Stomach (tissue), 9 donors: ENCODE data around the gene UBE2M. TPM values are rescaled to one million over a fixed set of nuclear protein-coding genes. Genes with fewer than 3 reads are reported as not detected.

Source experiments
- DNase-seq, 2 donors: peaks; one replicate each; pipeline versions ENCODE4 v3.0.0 to v3.0.0-alpha.2; 2013 to 2019
- H3K27ac ChIP-seq, 5 donors: fragments of 200-600 bp in 4 of 5; sonication (generic) in 4 of 5; one replicate each; pipeline ENCODE4 v1.5.1; 2013 to 2019; ENCODE audit warnings: mild to moderate bottlenecking in 1 of 5, moderate library complexity in 1 of 5
- H3K27me3 ChIP-seq, 3 donors: fragments of 200-600 bp; sonication (generic); one replicate each; pipeline ENCODE4 v1.5.1; 2017 to 2019; ENCODE audit warnings: mixed run types in 1 of 3
- H3K36me3 ChIP-seq, 4 donors: fragments of 200-600 bp; sonication (generic); 1 replicate in 3 of 4; 2 replicates in 1 of 4; pipeline ENCODE4 v1.5.1; 2016 to 2019
- H3K4me1 ChIP-seq, 4 donors: fragments of 200-600 bp; sonication (generic); one replicate each; pipeline ENCODE4 v1.5.1; 2016 to 2019
- H3K4me3 ChIP-seq, 4 donors: fragments of 200-600 bp; sonication (generic) in 3 of 4; one replicate each; pipeline ENCODE4 v1.5.1; 2016 to 2019; ENCODE audit warnings: mild to moderate bottlenecking in 1 of 4
- H3K9me3 ChIP-seq, 4 donors: fragments of 200-600 bp; sonication (generic); one replicate each; pipeline ENCODE4 v1.5.1; 2016 to 2019
- CTCF ChIP-seq, 7 experiments: fragments of 450-650 bp in 4 of 7; fragments of 200-600 bp in 3 of 7; sonication (generic) in 3 of 7; IDR thresholded peaks; one replicate each; pipeline ENCODE4 v1.5.1; 2016 to 2019; ENCODE audit warnings: antibody characterized with exemption in 7 of 7, control low read depth in 2 of 7, mild to moderate bottlenecking in 1 of 7
- EP300 ChIP-seq: sonication (generic); formaldehyde crosslinking; IDR thresholded peaks from one replicate; pipeline ENCODE4 v1.6.1; 2017; ENCODE audit warnings: antibody characterized with exemption
- POLR2A ChIP-seq, 4 donors: fragments of 450-650 bp; IDR thresholded peaks; one replicate each; pipeline ENCODE4 v1.6.1; 2016; ENCODE audit warnings: antibody characterized with exemption in 4 of 4, control low read depth in 2 of 4, mild to moderate bottlenecking in 1 of 4, moderate library complexity in 1 of 4
- POLR2AphosphoS5 ChIP-seq, 3 donors: sonication (generic); formaldehyde crosslinking; IDR thresholded peaks; one replicate each; pipeline ENCODE4 v1.6.1; 2016; ENCODE audit warnings: antibody characterized with exemption in 3 of 3
- WGBS, 5 donors: extraction: QIAGEN DNeasy Blood & Tissue Kit in 3 of 5; methylation state at CpG; one replicate each; pipeline versions ENCODE4 v1.1.5 to v1.1.7; 2013 to 2018; 5-methylcytosine and 5-hydroxymethylcytosine counted together
- intact Hi-C: fragments of 100-400 bp; cut with DNase I; formaldehyde crosslinking; loops from one replicate; pipeline ENCODE4 v1.15.1; 2023; ENCODE audit warnings: low total_unique reads
- polyA plus RNA-seq, 3 donors: library from polyadenylated mRNA; stranded (reverse); fragments of 200-250 nt; gene quantifications; one replicate each; pipeline ENCODE4 v1.2.3, GENCODE V29; 2013
- total RNA-seq, 5 donors: library from RNA; depleted of rRNA; stranded (reverse); fragments of >200 nt; gene quantifications; one replicate each; pipeline versions ENCODE4 v1.1.0 to v1.2.3, GENCODE V29; 2014 to 2016
- donor health status: healthy with polysubstance abuse.
- donor health status: Bipolar disorder and iron deficiency.
- donor health status: healthy.

The UBE2M gene
- total and polyA plus RNA-seq, 8 donors = 9.8 to 51.5 (median 35.3) TPM; not detected in 1

- Histone ChIP-seq H3K27me3 (no peaks in the 10 kb centered on the region), H3K27ac (no peak overlapping the region), H3K9me3 (no peaks in the 10 kb centered on the region), H3K36me3 (peaks cover 5 to 56% (median 44%) of the 10 kb centered on the region in 4 donors), H3K4me1 (peaks cover 15 to 29% (median 22%) of the 10 kb centered on the region in 4 donors), H3K4me3 (no peak overlapping the region)
- DNase-seq = no peak
- intact Hi-C loops = no loop called here
- TF ChIP-seq POLR2A (IDR thresholded peaks at IDR 0.05) = no peak
- no peak for TF ChIP-seq EP300
- no peak for TF ChIP-seq POLR2AphosphoS5 (IDR thresholded peaks at IDR 0.05)
- no peak for TF ChIP-seq CTCF (IDR thresholded peaks at IDR 0.05)
- WGBS, 5 donors = 90 to 96% (median 93%) methylated on average over 6 of the region's 6 CpGs
Observed at GRCh38 chr19:58569191-58569942, 11.0 kb upstream of the UBE2M start.

GRCh38 chr19:58568453-58569130 is 10.2 kb upstream of the UBE2M start:
- 85 to 97% (median 95%) methylated on average over 4 of the region's 4 CpGs for WGBS, 5 donors
- no peak for TF ChIP-seq POLR2A (IDR thresholded peaks at IDR 0.05)
- no peak for TF ChIP-seq EP300
- TF ChIP-seq CTCF (IDR thresholded peaks at IDR 0.05) = no peak
- no peak for TF ChIP-seq POLR2AphosphoS5 (IDR thresholded peaks at IDR 0.05)
- H3K27ac ChIP-seq = no peak overlapping the region
- H3K4me3 ChIP-seq = no peak overlapping the region
- intact Hi-C loops = no loop called here
- peaks cover 0 to 1% (median 0%) of the 10 kb centered on the region in 3 donors for H3K27me3 ChIP-seq
- H3K4me1 ChIP-seq = peaks cover 9 to 25% (median 16%) of the 10 kb centered on the region in 4 donors
- no peak for DNase-seq
- peaks cover 5 to 56% (median 44%) of the 10 kb centered on the region in 4 donors for H3K36me3 ChIP-seq
- no peaks in the 10 kb centered on the region for H3K9me3 ChIP-seq

GRCh38 chr19:58566989-58567388 is 8.6 kb upstream of the UBE2M start:
- TF ChIP-seq POLR2AphosphoS5 (IDR thresholded peaks at IDR 0.05) = no peak
- TF ChIP-seq CTCF (IDR thresholded peaks at IDR 0.05) = no peak
- no peak for DNase-seq
- peaks cover 5 to 56% (median 44%) of the 10 kb centered on the region in 4 donors for H3K36me3 ChIP-seq
- H3K9me3 ChIP-seq = no peaks in the 10 kb centered on the region
- H3K27me3 ChIP-seq = peaks cover 0 to 17% (median 8%) of the 10 kb centered on the region in 3 donors
- no peak overlapping the region for H3K4me3 ChIP-seq
- intact Hi-C loops = no loop called here
- 94 to 99% (median 97%) methylated on average over 5 of the region's 5 CpGs for WGBS, 5 donors
- H3K4me1 ChIP-seq = peaks cover 19 to 33% (median 26%) of the 10 kb centered on the region in 4 donors
- no peak overlapping the region for H3K27ac ChIP-seq

- WGBS, 5 donors = 66 to 76% (median 71%) methylated on average over 6 of the region's 6 CpGs
- Histone ChIP-seq H3K4me1 (peaks cover 34 to 45% (median 40%) of the 10 kb centered on the region in 4 donors), H3K4me3 (no peak overlapping the region), H3K27ac (no peak overlapping the region), H3K9me3 (no peaks in the 10 kb centered on the region), H3K36me3 (peaks cover 0 to 26% (median 19%) of the 10 kb centered on the region in 4 donors), H3K27me3 (peaks cover 0 to 20% (median 9%) of the 10 kb centered on the region in 3 donors)
- peak in 1 of 4 donors; percentile 4 for TF ChIP-seq POLR2A (IDR thresholded peaks at IDR 0.05)
- TF ChIP-seq CTCF (IDR thresholded peaks at IDR 0.05) = no peak
- no peak for DNase-seq
- intact Hi-C loops = no loop called here
Observed at GRCh38 chr19:58563823-58564222, 5.4 kb upstream of the UBE2M start.
